GM19463 (cell line): ENCODE results near the gene ZNF827.

ENCODE experiments used
- ATAC-seq: cut with Tn5 transposase; IDR thresholded peaks from one replicate; pipeline ENCODE4 v1.9.1; 2021; ENCODE audit warnings: mild to moderate bottlenecking, moderate library complexity; ENCODE audit not compliant: unreplicated experiment

ZNF827 gene

DNA sequence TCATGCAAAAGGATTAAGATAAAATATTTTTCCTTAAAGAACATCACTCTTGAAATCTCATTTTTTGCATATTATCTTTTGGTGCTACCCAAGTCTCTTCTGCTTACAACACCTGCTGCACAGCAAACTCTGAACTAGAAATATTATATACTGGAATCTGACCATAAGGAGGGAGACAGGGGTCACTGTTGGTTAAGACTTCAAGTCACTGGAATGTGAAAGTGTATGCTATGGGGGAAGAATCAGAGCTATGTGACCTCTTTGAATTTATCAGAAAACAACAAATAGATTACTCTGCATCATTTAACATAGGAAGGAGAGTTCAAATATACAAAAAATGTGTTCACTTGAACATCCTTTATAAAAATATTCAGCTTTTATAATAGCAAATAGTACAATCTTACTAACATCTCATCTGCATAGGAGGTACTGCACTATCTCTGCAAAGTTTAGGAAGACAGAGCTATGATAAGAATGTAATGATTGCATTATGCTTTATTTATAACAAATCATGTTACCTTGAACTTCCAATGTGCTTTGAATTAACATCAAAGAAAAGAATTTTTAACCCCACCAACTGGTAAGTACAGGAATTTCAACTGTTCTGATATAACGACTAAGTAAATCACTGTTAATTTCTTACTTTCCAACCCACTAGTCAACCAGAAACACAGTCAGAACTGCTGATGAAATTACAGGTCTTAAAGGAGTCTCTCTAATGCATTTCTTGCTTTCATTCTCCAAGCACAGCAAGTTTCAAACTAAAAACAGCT is 69.8 kb downstream of the ZNF827 start:
- ATAC-seq: peak; percentile 57

DNA sequence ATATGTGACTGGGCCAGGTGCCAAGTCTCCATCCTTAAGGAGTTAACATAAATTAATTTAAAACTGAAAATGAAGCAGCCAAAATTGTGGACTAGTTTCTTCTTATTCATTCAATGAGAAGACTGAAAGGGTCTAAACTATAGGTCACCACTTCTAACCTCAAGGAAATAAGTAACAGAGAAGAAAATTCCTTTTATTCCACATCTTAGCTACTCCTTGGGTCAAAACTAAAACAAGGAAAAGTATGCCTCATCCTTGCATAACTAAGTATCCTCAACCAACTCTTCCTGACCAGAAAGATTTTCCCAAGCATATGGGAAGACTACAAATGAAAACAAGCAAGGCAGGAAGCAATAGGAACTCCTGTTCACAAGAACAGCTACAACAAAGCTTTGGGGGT is 71.2 kb downstream of the ZNF827 start:
- no peak for ATAC-seq

DNA sequence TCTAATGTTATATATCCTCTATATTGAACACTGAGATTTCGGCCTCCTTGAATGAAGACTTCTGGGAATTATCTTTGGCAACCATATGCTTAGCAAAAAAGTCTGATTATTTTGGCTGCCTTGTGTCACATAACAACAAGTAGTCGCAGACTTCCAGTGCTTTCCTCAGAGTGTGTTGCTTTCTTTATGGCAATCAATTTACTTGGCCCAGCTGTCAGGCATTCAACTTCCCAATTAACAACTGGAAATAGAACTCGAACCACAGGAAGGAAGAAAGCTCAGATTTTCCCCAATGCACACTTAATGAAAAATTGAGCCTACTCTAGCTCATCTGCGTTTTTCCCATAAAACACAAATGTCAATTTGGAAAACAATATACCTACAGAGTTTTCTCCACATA is 71.6 kb downstream of the ZNF827 start:
- ATAC-seq: no peak

DNA sequence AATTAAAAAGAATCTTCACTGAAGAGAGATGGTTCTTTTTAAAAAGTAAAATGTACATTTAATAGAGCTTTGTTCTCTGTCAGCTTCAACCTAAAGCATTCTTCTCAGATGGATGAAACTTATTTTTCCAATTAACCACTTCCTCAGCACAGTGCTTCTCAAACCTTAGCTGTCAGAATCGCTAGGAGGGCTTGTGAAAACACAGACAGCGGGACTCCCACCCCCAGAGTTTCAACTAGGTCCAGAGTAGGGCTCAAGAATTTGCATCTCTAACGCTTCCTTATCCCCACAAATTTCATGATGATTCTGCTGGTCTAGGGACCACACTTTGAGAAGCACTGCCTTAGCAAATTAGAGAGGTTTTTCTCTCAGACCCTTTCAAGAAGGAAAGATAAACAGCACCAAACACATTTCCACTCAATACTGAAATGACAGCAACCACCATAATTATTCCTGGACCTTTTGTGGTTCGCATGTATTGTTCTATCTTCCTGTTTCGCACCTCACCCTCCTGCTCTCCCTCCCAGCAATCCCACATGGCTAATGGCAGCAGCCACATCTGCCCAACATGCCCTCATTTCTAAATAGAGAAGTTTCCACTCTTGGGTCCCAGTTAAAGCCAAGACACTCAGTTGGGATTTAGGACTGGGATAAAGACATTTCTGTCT is 73.2 kb downstream of the ZNF827 start:
- ATAC-seq: peak; percentile 39

DNA sequence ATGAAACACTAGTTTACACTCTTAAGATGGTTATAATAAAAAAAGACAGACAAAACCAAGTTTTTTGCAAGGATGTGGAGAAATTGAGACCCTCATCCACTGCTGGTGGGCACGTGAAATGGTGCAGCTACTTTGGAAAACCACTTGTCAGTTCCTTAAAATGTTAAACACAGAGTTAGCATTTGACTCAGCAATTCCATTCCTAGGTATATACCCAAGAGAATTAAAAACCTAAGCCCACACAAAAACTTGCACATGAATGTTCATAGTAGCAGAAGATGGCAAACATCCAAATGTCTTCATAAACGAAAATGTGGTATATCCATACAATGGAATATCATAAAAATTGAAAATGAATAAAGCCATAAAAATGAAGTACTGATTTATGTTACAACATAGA is 75.4 kb downstream of the ZNF827 start:
- no peak for ATAC-seq

DNA sequence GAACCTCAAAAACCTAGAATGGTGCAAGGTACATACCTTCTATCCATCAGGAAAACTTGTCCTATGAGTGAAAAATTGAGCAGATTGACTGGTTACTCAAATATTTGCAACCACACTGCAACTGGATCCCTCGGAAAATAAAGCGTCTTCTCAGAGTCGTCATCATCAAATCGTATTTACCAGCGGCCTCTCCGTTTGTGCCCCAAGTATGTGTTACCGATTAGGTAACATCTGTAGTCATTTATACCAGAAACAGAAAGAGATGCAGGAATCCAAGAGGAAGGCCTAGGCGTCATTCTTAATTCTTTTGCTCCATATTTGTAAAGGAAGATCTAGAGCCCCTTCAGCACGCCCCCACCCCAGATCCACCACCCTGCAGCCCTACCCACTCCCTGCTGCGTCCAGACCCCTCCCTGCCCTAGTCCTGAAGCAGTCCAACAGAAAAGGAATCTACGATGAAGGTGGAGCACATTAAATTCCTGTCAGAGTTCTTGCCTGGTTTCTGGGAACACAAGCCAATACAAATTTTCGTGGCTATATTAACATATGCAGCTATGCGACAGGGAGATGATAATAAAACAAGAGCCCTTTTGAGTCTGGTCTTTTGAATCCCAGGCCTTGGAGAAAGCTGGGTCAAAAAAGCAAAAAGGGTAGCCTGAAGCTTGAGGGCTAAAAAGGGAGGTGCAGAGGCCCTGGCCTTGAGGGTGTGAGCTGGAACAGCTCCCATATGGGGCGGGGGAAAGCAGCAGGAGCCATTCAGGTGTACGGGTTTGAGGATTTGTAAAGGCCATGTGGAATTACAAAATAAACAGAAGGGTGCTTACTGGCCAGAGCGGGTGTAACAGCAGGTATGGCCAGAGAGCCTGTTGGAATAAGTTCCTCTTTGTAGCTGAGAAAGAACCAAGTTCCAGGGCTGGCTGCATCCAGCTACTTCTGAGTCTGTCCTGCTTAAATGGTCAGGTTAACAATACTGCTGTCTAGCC is 77.0 kb downstream of the ZNF827 start:
- ATAC-seq: no peak

DNA sequence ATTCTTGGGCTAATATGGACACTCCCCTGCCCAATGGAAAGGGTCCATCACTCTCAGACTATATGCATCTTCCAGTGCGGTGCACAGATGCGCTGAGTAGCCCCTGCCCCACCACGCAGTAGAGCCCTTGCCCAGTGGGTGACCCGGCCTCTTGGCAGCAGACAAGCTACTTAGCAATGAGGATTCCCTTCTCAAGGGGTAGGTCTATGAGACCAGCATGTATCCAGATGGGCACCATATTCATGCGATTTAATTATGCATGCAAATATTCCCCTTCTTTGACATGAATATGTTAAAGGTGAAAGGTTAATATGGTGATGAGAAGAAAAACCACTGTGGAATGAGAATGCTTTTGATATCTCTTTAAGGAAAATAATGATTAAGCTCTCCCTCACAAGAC is 77.7 kb downstream of the ZNF827 start:
- no peak for ATAC-seq

DNA sequence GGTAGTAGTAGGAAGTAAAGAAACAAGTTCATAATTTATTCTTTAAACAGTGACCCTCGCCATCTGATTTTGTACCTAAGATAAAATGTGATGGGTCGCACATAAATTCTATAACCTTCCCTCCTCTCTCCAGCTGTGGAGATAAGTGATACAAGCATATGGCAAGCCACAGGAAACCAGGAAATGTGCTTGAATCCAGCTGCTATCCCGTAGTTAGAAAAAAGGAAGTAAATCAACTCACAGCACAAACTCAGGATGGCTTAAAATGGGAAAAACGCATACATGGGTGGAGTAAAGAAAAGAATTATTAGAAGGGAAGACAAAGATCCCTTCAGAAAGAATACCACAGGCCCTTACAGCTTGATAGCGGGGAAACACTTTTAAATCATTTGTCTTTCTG is 78.2 kb downstream of the ZNF827 start:
- ATAC-seq: no peak

DNA sequence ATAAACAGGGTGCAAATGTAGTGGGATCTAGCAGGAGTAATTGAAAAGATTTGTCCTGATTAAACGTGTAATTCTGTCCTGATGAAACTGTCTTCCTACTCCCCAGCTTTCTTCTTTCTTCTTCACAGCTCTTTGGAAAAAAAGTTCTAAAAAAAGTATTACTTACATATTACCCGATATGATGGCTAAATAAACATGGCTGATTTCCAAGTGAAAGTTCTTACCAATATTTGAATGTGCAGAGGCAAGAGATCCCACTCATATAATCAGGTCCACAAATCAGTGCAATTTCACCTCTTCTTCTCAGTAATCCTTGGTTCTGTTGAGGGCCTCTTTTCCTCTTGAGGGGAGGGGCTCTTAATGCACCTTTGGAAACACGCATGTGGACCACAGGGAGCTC is 78.7 kb downstream of the ZNF827 start:
- ATAC-seq: no peak

DNA sequence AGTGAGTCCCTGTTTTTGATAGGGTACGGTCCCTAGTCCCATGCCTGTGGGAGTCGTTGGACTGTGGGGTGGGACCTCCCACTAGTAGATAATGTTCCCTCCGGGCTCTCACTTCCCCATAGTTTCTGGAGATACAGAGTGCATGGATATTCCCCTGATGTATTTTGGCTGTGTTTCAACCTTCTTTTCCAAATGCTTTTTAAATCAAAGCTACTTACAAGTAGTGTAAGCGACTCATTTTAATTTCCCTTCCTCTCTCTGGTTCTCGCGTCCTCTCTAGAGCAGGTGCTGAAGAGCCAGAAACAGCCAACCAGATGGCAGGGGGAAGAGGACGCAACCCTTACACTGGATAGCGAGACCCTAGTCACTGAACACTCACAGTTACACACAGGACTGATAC is 79.2 kb downstream of the ZNF827 start:
- no peak for ATAC-seq

DNA sequence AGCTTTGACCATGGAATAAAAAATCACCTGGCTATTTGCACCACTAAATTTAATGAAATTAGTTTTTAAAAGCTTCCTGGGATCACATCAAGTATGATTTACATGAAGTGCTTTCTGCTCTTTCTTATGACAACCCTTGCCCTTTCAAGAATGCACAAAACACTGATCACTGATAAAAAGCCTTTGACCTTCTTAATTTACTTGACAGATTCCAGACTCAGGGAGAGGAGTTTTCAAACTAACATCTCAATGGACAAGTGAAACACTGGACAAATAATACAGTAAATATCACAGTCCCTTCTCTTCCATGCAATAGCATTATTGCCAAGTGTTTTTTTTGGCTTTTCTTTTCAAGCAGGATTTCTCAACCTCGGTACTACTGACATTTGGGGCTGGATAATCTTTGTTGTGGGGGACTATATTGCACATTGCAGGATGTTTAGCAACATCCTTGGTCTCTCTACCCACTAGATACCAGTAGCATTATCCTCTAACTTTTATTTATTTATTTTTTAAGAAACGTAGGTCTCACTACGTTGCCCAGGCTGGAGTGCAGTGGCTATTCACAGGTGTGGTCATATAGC is 86.3 kb downstream of the ZNF827 start:
- ATAC-seq: no peak

DNA sequence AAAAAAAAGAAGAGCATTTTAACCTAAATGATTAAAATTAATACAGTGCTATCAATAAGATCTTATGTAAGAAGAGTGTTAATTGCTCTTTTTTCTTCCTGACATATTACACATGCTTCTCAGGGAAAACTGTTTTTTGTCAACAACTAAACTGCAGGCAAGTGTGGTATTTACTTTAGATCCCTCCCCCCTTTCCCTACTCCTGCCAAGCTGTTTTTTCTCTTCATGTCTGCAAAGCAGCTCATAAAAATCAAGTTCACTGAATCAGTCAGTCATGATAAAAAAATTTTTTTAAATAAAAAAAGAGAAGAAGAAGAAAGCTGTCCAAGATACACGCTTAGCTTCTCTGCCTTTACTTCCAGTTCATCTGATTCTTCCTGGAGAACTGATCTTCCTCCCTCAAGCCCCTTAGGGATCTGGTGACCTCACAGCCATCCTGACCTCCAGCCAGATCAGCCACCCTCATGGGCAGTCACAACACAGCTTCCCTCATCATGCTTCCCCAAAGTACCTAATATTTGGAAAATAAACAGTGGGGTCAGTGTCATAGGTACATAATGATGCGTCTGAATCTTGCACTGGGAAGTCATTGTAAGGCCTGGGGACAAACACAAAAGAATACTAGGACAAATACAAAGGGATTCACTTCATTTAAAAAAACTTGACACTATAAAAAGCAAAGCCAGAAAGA is 87.0 kb downstream of the ZNF827 start:
- ATAC-seq: no peak

DNA sequence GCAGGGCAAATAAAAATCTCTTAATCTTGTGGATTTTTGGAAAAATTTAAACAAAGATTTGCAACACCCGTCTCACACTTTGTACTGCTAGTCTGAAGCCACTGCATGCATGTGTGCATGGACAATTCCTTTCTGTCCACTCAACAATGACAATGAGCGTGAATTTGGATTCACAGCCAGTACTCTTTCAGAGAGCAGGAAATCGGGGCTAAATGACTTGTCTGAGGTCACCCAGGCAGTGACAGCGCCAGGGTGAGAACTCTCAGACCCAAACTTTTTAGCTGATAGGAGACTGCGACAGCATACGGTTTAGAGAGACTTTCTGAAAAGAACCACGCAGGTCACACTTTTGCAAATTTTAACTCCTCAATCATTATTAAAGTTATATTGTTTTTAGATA is 90.9 kb downstream of the ZNF827 start:
- ATAC-seq: no peak

DNA sequence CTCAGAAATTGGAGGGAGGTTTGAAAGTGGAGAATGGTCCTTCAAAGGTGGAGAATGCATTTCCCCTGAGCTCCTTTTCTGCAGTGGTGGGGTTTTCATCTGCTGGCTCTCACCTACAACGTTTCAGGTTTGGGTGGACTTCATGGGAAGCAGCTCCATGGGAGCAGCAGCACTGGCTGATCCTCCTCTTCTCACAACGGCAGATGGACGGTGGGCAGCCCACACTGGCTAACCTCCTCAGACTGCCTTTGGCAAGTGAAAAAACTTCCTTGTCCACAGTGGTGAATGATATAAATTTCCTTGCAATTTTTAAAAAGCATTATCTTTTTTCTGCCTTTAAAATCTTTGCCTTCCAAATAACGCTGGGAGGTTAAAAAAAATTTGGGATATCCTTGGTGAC is 93.5 kb downstream of the ZNF827 start:
- ATAC-seq: no peak

DNA sequence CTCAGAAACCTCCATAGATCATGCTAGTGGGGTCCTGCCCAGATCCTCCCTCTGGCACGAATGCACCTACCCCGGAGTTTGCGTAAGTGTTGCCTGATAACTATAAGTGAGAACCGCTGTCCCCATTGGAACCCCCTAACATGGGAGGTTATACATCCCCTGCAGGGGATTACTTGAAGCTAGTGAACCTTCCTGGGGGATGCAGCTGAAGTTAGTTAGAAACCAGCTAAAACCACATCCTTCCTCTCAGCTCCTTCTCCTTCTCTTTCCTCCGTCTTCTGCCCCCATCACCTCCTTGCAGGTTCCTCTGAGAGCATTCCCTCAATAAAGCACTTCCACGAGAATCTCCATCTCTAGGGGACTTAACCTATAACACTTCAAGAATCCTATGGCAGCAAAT is 95.0 kb downstream of the ZNF827 start:
- ATAC-seq: no peak

DNA sequence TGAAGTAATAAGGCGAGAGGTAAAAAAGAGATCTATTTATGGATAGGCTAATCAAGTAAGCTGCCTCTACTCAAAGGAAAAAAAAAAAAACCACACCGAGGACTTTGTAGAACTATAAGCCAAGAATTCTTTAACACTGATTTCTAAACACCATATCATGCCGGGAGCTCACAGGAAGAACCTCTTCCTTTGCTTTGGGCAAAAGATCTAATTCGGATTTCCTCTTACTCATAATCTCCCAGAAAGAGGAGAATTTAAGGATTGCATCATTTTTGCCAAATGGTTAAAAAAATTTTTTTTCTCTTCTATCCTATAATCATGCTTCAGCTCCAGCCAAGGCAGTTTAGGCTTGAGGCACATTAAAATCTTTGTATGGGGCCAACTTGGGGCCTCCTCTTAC is 95.5 kb downstream of the ZNF827 start:
- ATAC-seq: no peak

DNA sequence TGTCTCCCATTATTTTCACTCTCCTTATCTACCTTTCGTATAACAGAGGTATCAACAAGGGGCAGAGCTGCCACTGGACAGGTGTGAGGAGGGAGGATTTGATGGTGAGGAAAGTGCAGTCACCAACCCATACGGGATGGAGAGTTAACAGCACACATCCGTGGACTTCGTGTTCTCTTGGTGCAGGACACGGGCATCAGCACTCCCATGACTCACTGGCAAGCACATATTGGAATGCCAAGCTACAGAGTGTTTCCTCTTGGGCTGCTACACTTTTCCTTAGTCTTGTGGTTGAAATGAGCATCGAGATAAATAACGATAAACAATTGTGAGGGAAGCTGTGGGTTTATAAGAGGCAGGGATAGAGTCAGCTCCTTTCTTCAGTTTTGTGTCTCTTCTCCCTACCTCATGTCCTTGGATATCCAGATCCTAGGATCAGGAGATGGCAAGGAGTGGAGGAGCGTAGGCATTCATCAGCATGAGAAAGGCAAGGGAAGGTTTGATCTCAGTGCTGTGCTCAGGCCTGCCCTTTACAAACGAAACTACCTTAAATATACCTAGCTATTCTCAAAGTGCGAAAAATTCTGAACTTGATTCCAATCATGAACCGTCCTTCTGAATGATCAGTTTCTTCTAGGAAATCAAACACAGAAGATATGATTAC is 96.3 kb downstream of the ZNF827 start:
- no peak for ATAC-seq

DNA sequence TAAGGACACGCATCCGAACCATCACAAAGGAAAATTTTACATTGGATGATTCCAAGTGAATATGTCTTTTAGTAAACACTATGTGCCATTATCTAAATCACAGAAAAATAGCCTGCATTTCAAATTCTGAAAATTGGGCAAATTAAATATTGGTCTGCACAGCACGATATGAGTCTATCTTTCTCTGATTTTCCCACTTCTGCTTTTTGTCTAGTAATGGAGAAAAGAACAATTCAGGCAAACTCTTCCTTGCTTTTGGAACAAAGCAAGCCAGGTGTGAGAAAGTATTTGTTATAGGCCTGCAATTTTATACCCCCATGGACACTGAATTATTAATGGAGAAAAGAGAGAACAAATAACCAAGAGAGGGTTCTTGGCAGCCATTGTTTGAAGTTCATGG is 97.8 kb downstream of the ZNF827 start:
- ATAC-seq: no peak

DNA sequence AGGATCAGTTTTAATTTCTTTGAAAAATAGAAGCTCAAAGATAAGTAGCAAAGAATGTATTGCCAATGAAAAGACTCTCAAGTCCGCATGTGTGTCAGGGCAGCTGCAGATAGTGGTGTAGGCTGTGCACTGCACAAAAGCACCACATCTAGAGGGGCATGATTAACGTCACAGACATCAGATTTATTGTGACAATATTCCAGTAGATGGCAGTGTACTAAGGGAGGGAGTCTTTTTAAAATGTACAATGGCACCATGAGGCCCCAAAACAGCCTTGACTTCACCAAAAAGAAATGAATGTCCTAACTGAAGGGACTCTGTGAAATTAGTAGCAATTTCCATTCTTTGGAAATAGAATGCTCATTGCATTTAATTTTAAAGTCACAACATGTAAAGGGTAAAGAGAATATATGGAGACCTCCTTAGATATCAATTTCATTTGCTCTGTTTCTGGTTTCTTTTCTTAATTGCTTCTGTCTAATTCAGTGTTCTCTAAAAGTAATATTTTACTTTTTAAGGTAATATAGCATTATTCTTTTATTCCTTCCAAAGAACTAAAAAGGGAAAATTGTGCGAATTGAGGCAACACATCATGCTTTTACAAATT is 98.4 kb downstream of the ZNF827 start:
- ATAC-seq: peak; percentile 88

DNA sequence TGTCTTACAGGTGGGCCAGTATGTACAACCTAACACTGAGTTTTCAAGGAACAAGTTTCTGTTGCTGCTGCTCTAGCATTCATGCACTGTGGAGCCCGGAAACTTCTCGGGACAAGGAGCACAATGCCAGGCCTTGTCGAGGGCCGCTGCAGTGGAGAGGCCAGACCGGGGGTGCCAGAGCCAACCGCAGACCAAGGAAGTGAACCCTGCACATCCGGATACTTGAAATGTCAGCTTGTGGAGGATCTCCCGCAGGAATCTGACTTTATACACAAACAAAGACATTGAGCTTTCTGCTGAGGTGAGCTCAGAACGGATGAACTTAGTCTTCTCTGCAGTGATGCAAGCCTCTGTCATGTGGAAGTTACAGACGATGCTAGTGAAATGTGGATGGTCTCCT is 99.5 kb downstream of the ZNF827 start:
- ATAC-seq: no peak
